HG03103 (cell line): ENCODE data around the gene RACK1.
"Not testable (repeated sequence)": the region's sequence is repeated elsewhere in the genome, so short reads cannot be mapped to it uniquely, and the experiment has no call there.

Experiments
- ATAC-seq: cut with Tn5 transposase; IDR thresholded peaks from one replicate; pipeline ENCODE4 v1.9.1; 2021; ENCODE audit warnings: low read depth; ENCODE audit not compliant: unreplicated experiment

The RACK1 gene

DNA sequence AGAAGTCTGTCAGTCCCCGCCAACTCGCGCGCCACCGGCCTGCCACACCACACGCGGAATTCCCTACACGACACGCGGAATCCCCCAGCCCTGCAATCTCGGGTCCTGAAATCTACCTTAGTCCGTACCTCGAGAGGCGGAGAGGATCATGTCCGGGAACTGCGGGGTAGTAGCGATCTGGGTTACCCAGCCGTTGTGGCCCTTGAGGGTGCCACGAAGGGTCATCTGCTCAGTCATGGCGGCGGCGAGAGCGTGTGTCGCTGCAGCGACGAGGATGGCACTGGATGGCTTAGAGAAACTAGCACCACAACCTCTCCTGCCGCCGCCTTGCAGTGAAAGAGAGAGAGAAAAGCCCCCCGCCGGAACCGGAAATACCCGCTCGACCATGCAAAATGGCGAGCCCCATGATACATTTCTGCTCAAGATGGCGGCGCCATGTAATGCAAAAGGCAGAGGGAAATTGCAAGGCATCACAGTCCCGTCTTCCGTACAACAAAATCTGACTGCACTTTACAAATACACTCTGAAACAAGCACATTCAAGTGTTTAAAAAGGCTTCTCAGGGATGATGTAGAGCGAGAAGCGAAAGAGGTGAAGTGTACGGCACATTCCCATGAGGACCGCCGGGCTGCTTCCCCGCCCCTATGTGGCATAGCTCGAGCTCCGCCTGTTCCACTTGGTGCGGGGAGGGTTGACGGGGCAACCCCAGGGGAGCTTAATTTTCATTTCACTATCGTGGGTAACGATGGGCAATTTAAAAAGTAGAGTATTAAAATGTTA, at the start of gene RACK1:
TSS of gene RACK1 (minus strand) at position 343 of the 780 bp plus-strand sequence. CDS start at position 237, 106 bp downstream.
- ATAC-seq = peak; percentile 49

DNA sequence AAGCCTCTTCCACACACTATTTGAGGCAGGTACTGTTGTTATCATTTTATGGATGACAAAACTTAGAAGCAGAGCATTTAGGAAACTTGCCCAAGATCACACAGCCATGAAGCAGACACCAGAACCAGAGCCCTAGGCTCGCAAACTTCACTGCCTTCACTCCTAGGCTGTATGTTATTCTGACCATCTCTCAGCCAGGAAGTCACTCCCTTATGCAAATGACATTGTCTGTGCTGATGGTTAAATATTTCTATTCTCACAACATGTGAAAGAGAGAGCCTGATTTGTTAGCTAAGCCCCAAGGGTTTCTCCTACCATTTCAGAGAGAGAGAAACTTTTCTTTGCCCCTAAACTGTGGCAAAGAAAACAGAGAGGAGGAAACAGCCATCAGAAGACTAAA, 43.6 kb upstream of the RACK1 start:
- not testable (repeated sequence) for ATAC-seq

DNA sequence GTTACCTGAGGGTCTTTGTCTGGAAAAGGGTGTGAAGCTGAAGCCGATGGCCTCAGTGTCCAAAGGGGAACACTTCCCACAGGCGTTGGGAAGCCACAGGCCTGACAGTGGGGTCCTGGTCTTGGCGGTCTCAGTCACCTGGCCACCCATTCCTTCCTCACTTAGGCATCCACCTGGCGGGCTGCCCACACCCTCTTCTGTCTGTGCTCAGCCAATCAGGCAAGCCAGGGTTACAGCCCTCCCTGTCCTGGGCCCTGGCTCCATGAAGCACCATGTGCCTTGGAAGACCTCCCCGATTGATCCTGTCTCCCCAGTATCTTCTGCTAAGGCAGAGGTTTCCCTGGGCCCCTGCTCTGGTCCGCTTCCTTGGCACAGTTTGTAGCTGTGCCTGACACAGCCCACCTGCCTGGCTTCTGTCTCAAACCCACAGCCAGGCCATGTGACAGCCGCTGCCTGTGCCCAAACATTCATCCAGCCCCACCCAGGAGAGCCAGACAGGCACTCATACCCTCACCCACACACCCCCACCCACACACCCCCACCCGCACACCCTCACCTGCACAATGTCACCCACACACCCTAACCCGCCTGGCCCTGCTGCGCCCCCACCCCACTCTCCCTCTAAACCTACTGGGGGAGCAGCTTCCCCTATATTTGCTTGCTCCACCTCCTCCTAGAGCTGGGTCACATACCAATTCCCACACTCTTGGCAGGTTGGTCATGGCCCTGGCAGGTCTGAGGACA, 42.4 kb upstream of the RACK1 start:
- not testable (repeated sequence) for ATAC-seq

DNA sequence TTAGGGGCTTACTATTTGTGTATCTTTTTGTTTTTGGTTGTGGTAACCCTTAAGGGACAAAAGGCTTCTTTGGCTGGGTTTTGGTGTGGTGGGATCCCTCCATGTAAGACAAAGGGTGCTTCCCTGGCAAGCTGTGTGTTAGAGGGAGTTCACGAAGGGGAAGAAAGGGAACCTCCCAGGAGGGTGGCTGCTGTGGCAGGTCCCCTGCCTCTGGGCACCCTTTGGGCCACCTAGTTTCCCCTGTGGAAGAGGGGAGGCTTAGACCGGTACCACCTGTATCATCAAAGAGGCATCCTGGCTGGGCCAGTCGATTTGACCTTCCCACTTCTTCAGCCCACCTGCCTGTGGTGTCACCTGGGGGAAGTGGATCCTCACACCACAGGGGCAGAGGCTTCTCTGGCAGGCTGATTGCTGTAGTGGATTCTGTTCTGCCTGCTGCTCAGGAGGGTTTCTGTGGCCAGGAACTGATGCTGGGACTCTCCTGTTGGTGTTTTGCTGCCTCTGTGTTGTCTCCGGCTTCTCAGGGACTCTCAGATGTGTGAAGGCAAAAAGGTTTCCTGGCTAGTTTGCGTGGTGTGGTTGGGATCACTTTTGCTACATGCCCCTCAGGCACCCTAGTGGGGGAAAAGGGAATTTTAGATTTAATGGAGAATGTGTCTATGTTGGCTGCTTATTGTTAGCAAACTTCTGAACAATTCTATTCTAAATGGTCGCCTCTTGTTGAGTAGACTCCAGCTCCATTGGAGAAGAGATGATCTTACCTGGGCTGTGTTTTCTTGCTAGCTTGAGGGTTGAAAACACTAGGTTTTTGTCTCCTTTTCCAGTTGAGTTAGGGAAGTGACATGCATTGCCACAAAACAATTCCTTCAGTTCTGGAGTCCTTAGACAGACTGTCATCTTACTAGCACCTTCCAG, 40.4 kb upstream of the RACK1 start:
- not testable (repeated sequence) for ATAC-seq

DNA sequence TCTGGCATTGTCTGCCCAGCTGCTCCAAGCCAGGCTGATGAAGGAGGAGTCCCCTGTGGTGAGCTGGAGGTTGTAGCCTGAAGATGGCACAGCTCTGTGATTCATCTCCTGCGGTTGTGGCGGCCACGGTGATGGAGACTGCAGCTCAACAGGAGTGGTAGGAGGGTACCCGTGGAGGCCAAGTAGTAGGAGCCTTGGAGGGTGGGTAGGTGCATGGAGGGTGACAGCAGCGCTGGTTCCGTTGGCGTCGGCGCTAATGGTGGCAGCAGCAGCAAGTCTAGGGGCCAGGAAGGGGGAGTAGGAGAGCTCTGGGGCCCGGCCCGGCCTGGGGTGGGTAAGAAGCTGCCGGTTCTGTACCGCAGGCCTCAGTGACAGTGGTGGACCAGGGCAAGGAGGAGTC, 39.6 kb upstream of the RACK1 start:
- no peak for ATAC-seq

DNA sequence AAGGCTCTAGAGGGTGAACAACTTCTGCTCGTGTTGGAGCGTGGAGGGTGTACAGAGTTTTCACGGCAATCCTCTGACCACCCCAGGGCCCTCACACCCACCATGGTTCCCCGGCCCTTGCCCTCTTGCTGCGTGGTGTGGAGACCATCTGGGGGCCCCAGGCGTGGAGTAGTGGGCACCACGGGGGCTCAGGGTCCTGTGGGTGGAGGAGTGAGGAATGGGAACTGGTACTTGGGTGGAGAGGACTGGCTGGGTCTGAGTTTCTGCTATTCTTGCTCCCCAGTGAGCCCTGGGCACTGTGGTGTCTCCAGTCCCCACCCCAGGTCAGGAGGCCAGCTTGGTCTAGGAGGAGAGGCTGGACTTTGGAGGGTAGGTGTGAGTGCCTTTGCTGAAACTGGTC, 39.2 kb upstream of the RACK1 start:
- ATAC-seq = no peak

DNA sequence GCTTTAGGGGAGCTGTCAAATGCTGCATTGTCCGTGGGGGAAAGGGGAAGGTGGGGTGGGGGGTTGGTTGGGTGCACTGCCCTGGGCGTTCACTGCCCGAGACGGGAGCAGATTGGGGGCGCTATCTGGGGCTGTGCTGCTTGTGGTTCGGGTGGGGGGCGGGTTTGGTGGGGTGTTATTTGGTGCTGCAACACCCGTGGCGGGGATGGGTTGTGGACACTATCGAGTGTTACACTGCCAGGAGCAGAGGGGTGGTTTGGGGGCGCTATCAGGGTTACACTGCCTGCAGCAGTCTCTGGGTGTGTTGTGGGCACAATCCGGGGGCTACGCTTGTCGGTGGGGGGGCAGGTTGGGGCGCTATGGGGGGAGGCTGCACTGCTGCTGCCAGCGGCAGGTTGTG, 38.7 kb upstream of the RACK1 start:
- ATAC-seq = not testable (repeated sequence)

DNA sequence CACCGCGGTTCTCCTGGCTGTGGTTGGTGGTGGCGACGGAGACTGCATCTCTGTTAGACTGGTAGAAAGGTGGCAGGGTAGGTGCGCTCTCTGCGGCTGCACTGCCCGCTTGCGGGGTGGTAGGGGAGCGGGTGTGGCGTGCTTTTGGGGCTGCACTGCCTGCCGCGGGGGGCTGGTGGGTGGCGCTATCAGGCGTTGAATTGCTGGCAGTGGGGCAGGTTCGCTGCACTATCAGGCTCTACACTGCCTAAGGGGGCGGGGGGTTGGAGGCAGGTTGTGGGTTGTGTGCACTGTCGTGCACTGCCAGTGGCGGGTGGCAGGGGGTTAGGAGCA, 38.2 kb upstream of the RACK1 start:
- no peak for ATAC-seq

DNA sequence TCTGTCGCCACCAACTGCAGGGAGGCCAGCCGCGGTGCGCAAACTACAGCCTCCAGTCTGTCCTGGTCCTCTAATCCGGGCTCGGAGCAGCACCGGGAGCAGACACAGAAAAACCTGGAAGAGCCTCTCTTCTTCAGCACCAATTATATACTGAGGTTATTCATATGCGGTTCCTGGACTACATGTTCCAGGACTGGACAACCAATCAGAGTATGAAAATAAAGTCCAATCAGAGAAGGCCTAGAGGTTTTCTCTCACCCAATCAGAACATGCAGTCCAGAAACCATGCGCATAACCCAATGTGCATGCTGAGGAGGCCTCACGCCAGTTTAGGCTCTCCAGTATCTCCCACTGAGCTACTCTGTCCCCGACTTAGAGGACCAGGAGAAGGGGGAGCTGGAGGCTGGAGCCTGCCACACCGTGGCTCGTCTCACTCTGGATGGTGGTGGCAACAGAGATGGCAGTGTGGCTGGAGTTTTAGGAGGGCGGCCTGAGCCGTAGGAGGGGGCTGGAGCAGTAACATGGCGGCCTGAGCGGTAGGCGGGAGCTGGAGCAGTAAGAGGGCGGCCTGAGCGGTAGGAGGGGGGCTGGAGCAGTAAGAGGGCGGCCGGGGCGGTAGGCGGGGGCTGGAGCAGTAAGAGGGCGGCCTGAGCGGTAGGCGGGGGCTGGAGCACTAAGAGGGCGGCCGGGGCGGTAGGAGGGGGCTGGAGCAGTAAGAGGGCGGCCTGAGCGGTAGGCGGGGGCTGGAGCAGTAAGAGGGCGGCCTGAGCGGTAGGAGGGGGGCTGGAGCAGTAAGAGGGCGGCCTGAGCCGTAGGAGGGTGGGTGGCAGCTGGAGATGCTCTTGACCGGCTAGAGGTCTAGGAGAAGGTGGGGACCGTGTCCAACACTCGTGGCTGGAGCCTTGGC, 37.6 kb upstream of the RACK1 start:
- no peak for ATAC-seq

DNA sequence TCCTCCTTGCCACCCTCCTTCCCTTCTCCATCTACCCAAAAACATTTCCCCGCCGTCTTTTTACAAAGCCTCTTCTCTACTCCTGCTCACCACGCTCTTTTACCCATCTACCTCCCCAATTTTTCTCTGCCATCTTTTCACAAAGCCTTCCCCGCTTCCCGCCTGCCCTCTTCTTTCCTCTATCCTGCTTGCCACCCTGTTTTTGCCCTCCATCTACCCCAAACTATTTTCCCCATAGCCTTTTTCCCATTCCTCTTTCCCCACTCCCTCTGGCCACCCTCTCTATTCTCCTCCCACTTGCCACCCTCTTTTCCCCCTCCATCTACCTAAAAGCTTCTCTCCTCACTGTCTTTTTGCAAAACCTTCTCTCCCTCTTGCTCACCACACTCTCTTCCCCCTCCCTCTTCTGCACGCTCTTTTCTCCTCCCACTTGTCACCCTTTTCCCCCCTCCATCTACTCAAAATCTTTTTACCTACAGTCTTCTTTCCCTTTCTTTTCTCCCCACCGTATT, 36.6 kb upstream of the RACK1 start:
- ATAC-seq = no peak

DNA sequence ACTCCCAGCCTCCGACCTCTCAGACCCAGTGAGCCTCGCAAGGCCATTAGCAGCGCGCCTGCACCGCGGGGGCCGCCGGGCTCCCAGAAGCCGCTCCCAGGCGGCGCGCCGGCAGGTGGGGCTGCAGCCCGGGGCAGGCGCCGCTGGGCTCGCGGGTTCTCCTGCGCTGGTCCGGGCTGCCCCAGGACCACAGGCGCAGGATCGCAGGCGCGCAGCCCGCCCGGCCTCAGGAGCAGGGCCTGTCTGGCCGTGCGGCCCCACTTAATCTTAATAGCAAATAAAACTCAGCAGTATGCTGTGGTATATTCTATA, 29.7 kb upstream of the RACK1 start:
- ATAC-seq = not testable (repeated sequence)

DNA sequence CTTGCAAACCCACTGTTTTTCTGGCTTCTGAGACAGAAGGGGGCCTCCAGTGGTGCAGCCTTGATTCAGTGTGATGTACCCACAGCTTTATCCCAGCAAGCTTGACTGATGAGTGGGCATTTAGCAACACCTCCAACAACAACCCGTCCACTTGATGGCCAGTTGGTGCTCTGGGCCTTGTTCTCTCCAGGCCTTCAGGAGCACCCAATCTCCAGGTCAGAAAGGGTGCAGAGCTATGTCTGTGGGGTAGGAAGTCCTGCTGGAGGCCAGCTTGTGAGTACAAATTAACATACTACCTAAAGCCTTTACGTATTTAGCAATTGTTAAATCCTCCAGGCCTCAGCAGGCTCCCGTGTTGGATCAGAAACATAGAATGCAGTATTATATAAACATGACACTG, 27.4 kb upstream of the RACK1 start:
- ATAC-seq = no peak

DNA sequence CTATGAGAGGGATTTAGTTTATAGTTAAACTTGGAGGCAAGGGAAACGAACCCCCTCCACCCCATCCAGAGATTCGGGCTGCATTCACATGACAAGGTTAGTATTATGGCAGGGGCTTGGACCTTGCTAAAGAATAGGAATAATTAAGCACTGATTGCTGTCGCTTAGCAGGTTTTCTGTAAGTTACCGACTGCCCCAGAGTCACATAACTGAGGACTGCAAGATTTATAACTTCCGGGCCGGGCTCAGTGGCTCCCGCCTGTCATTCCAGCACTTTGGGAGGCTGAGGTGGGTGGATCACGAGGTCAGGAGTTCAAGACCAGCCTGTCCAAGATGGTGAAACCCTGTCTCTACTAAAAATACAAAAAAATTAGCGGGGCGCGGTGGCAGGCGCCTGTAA, 24.2 kb upstream of the RACK1 start:
- not testable (repeated sequence) for ATAC-seq

DNA sequence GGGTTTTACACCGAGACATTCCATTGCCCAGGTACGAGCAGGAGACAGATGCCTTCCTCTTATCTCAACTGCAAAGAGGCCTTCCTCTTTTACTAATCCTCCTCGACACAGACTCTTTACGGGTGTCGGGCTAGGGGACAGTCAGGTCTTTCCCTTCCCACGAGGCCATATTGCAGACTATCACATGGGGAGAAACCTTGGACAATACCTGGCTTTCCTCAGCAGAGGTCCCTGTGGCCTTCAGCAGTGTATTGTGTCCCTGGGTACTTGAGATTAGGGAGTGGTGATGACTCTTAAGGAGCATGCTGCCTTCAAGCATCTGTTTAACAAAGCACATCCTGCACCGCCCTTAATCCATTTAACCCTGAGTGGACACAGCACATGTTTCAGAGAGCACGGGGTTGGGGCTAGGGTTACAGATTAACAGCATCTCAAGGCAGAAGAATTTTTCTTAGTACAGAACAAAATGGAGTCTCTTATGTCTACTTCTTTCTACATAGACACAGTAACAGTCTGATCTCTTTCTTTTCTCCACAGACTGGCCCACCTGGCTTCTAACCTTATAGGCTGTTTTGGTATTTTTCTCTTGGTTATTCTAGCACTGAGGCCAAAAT, 23.7 kb upstream of the RACK1 start:
- not testable (repeated sequence) for ATAC-seq

DNA sequence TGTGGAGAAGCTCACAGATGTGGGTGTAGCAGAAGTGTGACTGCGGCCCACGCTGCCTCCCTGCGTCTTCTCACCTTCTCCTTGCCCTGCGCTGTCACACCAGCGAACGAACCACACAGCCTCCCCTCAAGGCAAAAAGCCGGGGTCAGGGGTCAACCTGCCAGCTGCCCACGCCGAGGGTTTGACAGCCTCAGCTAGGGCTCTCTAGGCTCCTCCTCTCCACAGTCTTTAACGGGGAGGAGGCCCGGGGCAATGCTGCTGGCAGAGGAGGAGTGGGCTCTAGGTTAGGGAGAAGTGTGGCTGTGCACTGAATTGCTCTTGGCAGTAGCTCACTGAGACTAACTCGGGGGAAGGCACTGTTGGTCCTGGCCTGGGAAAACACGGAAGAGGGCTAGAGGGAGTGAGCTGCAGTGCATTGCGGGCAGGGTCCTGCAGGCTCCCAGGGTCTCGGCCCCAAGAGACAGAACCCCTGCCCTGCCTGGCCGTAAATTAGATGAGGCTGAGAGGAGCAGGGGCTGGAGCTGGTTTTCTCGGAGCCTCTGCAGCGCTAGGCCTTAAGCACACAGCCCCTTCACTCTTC, 21.5 kb upstream of the RACK1 start:
- ATAC-seq = no peak

DNA sequence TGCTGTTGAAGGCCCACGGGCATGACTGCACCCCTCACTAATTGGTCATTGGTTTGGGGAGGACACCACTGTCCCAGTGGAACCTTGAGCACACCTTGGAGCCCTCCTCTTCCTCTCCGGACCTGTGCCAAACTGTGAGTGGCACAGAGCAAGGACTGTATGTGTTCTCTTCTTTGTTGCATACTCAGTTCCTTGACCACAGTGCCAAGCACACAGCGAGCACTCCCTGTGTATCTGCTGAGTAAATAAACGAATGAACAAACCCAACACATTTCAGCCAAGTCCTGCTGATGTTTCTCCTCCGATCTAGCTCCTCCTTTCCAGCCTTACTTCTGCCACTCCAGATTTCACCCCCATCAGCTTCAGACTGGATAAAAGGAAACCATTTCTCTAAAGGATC, 19.9 kb upstream of the RACK1 start:
- ATAC-seq = no peak

DNA sequence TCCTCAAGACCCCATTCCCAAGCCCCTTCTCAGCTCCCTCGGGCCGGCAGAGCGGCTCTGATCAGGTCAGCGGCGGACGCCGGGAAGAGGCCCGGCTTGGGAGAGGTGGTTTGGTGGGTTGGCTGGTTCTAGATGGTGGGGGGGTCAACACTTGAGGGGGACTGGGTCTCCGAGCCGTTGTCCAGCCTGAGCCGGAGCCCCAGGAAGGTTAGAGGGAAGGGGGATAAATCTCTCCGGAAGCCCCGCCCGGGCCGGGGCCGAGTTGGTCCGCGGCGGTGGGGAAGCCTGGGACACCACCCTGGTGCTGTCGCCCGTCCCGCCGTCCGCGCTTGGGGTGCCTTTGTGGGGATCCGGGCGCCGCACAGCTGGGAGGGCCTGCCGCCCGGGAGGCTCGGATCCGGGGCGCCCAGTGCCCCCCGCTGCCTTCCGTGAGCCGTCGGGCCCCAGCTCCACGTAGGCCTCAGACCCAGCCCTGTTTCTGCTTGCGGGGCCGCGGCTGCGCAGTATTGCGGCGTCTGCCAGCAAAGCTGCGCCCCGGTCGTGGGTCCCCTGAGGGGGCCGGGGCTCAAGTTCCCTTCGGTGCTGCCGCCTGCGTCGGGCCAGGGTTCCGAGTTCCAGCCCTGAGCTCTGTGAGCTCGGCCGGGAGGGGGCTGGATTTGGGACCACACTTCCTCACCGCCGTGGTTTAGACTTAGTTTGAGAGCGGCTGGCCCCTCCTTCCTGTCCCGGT, 17.8 kb upstream of the RACK1 start:
- ATAC-seq = peak; percentile 36

DNA sequence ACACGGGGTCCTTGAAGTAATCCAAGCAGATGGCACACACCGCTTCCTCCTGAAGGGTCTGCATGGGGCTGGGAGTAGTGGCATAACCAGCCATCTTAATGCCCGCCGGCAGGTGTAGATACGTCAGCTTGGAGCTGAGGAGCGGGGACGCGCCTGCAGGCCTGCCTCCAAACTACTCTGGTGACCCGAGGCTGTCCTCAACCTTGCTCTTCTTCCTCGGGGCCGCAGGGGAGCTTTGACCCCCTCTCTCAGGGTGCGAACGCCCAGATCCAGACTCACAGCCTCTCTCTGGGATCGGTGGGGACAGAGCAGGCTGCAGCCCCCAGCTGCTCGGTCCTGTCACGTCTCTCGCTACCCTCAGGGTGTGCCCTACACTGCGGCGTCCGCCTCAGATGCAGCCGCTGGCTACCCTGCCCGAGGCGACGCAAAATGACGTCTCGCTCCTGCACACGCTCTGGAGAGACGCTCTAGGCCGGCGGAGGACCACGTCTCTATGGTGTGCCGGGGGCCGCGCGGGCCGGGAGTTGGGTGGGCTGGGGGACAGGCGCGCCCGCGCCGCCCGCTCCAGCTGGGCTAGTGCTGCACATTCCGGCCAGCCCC, 17.1 kb upstream of the RACK1 start, which contains the start of gene TRIM52:
TSS of gene TRIM52 (minus strand) at position 424 of the 600 bp plus-strand sequence. CDS start at position 94, 330 bp downstream.
- peak; percentile 66 for ATAC-seq
